Measurements from ENCODE around the gene ALDH3A1.

Gene ALDH3A1

GRCh38 chr17:19759568-19760549, 11.8 kb upstream of the ALDH3A1 start:
- no peak for DNase-seq

GRCh38 chr17:19757536-19758180, 9.6 kb upstream of the ALDH3A1 start:
- DNase-seq, result no peak

GRCh38 chr17:19756546-19756945, 8.4 kb upstream of the ALDH3A1 start:
- DNase-seq, result no peak

- no peak for DNase-seq
Measured at GRCh38 chr17:19755821-19756510, 7.9 kb upstream of the ALDH3A1 start.

GRCh38 chr17:19755392-19755791, 7.3 kb upstream of the ALDH3A1 start:
- DNase-seq, result no peak

- DNase-seq, result no peak
Measured at GRCh38 chr17:19753661-19754463, 5.8 kb upstream of the ALDH3A1 start.

GRCh38 chr17:19753051-19753509, 5.0 kb upstream of the ALDH3A1 start:
- DNase-seq, result peak; percentile 61 to 65

- no peak for DNase-seq
Measured at GRCh38 chr17:19752216-19753050, 4.3 kb upstream of the ALDH3A1 start.

- DNase-seq, result no peak
Measured at GRCh38 chr17:19750835-19751234, 2.7 kb upstream of the ALDH3A1 start.

- DNase-seq, result no peak
Measured at GRCh38 chr17:19750020-19750572, 2.0 kb upstream of the ALDH3A1 start.

- DNase-seq, result no peak
Measured at GRCh38 chr17:19748807-19749193, 702 bp upstream of the ALDH3A1 start.

GRCh38 chr17:19747159-19747719, 859 bp downstream of the ALDH3A1 start:
- DNase-seq, result no peak

- DNase-seq, result no peak
Measured at GRCh38 chr17:19746517-19746916, 1.6 kb downstream of the ALDH3A1 start.

GRCh38 chr17:19744922-19745757, 3.0 kb downstream of the ALDH3A1 start:
- DNase-seq, result peak; percentile 8 to 14

- DNase-seq, result no peak
Measured at GRCh38 chr17:19744492-19744891, 3.6 kb downstream of the ALDH3A1 start.

GRCh38 chr17:19743101-19744100, 4.7 kb downstream of the ALDH3A1 start:
- DNase-seq, result no peak

- DNase-seq, result no peak
Measured at GRCh38 chr17:19742495-19742894, 5.6 kb downstream of the ALDH3A1 start.

- DNase-seq, result no peak
Measured at GRCh38 chr17:19741832-19742457, 6.2 kb downstream of the ALDH3A1 start.

All from AML-193 (cell line).